Colonic mucosa (tissue), 4 donors: ENCODE results near the gene SLC1A4. TPM values are rescaled to one million over a fixed set of nuclear protein-coding genes. Genes with fewer than 3 reads are reported as not detected.
A peak's percentile ranks its signal among the peaks of the same experiment; 100 is the strongest.

ENCODE experiments used
- DNase-seq: peaks from one replicate; pipeline ENCODE4 v3.0.0-alpha.2; 2020
- H3K27ac ChIP-seq: fragments of 200-600 bp; one replicate; pipeline ENCODE4 v1.8.0; 2021
- H3K27me3 ChIP-seq: fragments of 200-600 bp; one replicate; pipeline ENCODE4 v1.8.0; 2021
- H3K36me3 ChIP-seq: fragments of 200-600 bp; one replicate; pipeline ENCODE4 v1.8.0; 2021
- H3K4me1 ChIP-seq: fragments of 200-600 bp; one replicate; pipeline ENCODE4 v1.8.0; 2021; ENCODE audit warnings: mild to moderate bottlenecking
- H3K4me3 ChIP-seq: fragments of 200-600 bp; one replicate; pipeline ENCODE4 v1.8.0; 2021
- H3K9ac ChIP-seq, 2 donors: one replicate each; pipeline ENCODE4 v1.7.0; 2013; ENCODE audit warnings: control low read depth in 2 of 2, low read depth in 2 of 2, low read length in 2 of 2
- H3K9me3 ChIP-seq: fragments of 200-600 bp; one replicate; pipeline ENCODE4 v1.8.0; 2021
- CTCF ChIP-seq: fragments of 200-600 bp; IDR thresholded peaks from one replicate; pipeline ENCODE4 v1.8.0; 2022; ENCODE audit warnings: antibody characterized with exemption, mild to moderate bottlenecking
- intact Hi-C: fragments of 100-400 bp; cut with DNase I; formaldehyde crosslinking; loops from one replicate; pipeline ENCODE4 v1.14.1; 2022
- total RNA-seq, 2 donors: library from RNA; stranded (reverse); fragmentation: NEBNext Ultra II Directional in 1 of 2; extraction: Animal tissue kit (Norgen Biotek cat#: 25700) in 1 of 2; gene quantifications; one replicate each; pipeline ENCODE4 v1.2.1, GENCODE V29; 2021
- donor health status: healthy.
- donor health status: DM: no; HTN: no; CAD: no.
- donor health status: DM: no; HTN: no; CAD: no.

Gene SLC1A4
- total RNA-seq, 2 donors from 2014 or later: 13.7 to 32.4 TPM

DNA sequence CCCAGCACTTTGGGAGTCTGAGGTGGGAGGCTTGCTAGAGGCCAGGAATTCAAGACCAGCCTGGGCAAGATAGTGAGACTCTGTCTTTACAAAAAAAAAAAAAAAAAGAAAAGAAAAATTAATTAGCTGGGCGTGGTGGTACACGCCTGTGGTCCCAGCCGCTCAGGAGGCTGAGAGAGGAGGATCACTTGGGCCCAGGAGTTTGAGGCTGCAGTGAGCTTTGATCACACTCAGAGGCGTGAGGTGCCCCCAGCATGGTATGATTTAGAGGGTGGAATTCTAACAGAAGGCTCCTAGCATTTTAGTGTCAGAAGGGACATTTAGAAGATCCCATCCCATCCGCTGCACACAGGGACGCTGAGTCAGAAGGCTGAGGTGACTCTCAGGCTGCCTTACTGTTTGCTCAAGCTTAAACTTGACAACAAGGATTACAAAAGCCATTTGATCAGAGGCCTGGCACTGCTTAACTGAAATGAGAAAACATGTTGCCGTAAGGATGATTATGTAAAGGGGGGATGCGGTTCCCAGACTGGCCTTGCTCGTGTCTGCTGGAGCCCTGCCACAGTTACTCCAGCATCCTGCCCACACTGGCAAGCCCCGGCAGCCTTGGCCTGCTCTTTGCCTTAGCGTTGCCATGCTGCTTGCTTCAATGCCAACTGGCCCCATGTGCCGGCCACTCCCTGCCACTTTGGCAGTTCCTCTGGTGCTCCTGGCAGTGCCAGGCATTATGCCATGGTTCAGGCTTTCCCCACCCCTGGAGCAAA, 45.6 kb upstream of the SLC1A4 start:
- H3K36me3 ChIP-seq: no peaks in the 10 kb centered on the region
- no peaks in the 10 kb centered on the region for H3K4me1 ChIP-seq
- H3K9ac ChIP-seq: no peak overlapping the region
- H3K4me3 ChIP-seq: no peak overlapping the region
- no peak overlapping the region for H3K27ac ChIP-seq
- intact Hi-C loops: no loop called here
- no peaks in the 10 kb centered on the region for H3K27me3 ChIP-seq
- TF ChIP-seq CTCF: no peak
- DNase-seq: no peak
- no peaks in the 10 kb centered on the region for H3K9me3 ChIP-seq

DNA sequence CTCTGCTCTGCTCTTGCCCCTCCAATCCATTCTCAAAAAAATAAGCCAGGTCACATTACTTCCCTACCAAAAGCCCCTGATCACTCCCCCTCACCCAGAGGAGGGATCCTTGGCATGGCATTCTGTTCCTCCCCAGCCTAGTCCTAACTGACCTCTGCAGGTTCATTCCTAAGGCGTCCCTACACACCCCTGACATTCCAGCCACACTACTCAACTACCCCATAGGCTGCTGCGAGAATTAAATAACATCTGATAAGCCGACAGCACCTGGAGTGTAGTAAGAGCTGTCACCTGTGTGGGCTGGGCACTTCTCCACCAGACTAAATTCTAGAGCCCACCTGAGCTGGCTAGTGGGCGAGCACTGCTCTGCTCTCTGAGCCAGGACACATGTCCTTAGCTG, 44.7 kb upstream of the SLC1A4 start:
- Histone ChIP-seq H3K4me3 (no peak overlapping the region), H3K27me3 (no peaks in the 10 kb centered on the region), H3K27ac (no peak overlapping the region), H3K9me3 (no peaks in the 10 kb centered on the region), H3K9ac (no peak overlapping the region), H3K4me1 (no peaks in the 10 kb centered on the region), H3K36me3 (no peaks in the 10 kb centered on the region)
- TF ChIP-seq CTCF: no peak
- intact Hi-C loops: no loop called here
- DNase-seq: no peak

DNA sequence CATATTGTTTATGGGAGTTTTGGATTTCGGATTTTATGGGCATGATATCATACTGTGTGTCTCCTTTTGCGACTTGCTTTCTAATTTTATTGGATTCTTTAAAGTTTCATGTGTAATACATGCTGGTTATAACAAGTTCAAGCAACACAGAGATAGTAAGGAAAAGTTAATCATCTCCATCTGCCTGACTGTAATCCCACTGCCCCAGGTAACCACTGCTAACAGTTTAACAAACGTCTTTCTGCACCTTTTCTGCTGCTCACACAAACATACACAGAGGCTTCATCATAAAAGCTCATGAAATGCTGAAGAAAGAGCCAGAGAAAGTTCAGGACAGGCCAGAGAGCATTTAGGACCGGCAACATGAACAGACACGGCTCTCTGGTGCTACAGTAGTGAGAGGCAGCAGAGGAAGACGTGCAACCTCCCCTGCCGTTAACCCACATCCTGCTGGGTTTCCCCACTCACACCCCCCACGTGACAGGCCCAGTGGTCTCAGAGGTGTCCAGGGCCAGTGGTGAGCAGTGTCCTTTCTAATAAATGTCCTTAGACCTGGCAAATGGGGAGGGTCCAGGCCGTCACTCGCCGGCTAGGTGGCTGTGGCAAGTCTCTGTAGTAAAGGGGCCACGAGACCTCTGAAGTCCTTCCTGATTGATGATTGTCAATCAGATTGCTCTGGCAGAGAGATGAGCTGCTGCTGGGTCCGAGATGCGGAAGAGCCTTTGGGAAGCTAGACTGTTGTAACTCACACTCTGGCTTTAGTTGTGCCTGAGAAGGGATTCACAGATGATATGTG, 43.0 kb upstream of the SLC1A4 start:
- no peaks in the 10 kb centered on the region for H3K27me3 ChIP-seq

DNA sequence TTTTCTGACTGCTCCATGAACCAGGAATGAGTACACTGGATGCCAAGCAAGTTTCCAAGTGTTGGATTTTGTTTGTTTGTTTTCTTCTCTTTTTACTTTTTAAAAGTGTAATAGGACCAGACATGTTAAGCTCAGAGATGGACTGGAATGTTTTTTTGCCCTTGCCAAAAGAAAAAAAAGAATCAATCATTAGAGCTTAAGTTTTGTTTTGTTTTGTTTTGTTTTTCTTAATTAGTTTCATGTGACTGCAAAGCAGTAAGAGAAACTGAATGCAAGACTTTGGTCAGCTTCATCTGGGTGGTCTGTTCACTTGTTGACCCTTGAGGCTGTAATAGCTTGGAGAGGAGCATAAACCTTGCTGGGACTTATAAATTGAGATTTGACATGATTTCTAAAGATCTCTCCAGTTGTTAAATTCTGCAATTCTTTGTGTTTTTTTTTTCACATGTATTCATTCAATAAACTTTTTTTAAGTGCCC, 42.4 kb upstream of the SLC1A4 start:
- H3K9me3 ChIP-seq: no peaks in the 10 kb centered on the region
- no peak for TF ChIP-seq CTCF
- H3K27me3 ChIP-seq: no peaks in the 10 kb centered on the region
- DNase-seq: no peak
- H3K9ac ChIP-seq: peak overlapping the region in 1 of 2 donors; percentile 14
- intact Hi-C loops: no loop called here
- H3K27ac ChIP-seq: peak overlapping the region; percentile 20
- H3K4me1 ChIP-seq: no peaks in the 10 kb centered on the region
- H3K4me3 ChIP-seq: no peak overlapping the region
- H3K36me3 ChIP-seq: no peaks in the 10 kb centered on the region

More for the DNA sequence above, 43.0 kb upstream of the SLC1A4 start:
- Histone ChIP-seq H3K36me3 (no peaks in the 10 kb centered on the region), H3K9ac (peak overlapping the region in 1 of 2 donors; percentile 14), H3K9me3 (no peaks in the 10 kb centered on the region), H3K27ac (peak overlapping the region; percentile 20), H3K4me1 (no peaks in the 10 kb centered on the region), H3K4me3 (no peak overlapping the region)
- TF ChIP-seq CTCF: no peak
- peak; percentile 51 for DNase-seq
- intact Hi-C loops: no loop called here

DNA sequence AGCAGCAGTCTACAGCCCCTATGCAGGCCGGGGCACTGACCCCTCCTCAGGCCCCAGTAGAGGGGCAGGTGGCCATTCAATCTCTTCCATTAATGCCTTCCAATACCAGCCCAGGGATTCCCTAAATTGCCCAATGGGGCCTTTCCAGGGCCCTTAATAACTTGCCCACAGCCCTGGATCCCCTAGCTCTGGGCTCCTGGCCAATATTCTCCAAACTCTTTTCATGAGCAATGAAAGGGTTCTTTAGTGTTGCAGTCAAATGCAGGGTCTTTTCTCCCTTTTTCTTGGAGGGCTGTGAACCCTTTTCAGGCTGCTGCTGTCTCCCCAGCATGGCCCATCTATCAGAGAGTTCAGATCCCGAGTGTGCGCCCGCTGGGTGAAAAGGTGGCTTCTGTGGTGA, 41.3 kb upstream of the SLC1A4 start:
- no peak for TF ChIP-seq CTCF
- Histone ChIP-seq H3K27ac (no peak overlapping the region), H3K4me3 (no peak overlapping the region), H3K9ac (no peak overlapping the region), H3K27me3 (no peaks in the 10 kb centered on the region), H3K9me3 (no peaks in the 10 kb centered on the region), H3K36me3 (no peaks in the 10 kb centered on the region), H3K4me1 (no peaks in the 10 kb centered on the region)
- intact Hi-C loops: no loop called here
- no peak for DNase-seq
